H1 (cell line): ENCODE results near the gene KIF26A. TPM values are rescaled to one million over a fixed set of nuclear protein-coding genes. Genes with fewer than 3 reads are reported as not detected.

ENCODE experiments used
- GTF2F1 ChIP-seq: IDR thresholded peaks from 2 replicates; pipeline ENCODE4 v1.6.1; 2012; ENCODE audit warnings: low read depth, low read length, improper control_type of control experiment, borderline replicate concordance
- NANOG ChIP-seq: IDR thresholded peaks from 2 replicates; pipeline ENCODE4 v1.6.1; 2011; ENCODE audit warnings: low read length, low read depth, mild to moderate bottlenecking, inconsistent platforms; ENCODE audit not compliant: insufficient read depth, poor library complexity, severe bottlenecking
- POLR2AphosphoS5 ChIP-seq: IDR thresholded peaks from 2 replicates; pipeline ENCODE4 v1.6.1; 2011; ENCODE audit warnings: low read depth, low read length
- polyA plus RNA-seq, 7 experiments: library from polyadenylated mRNA; depleted of rRNA in 3 of 7; stranded (reverse) in 5 of 7; unstranded in 2 of 7; fragments of >200 nt in 5 of 7; fragments of 200-250 nt in 2 of 7; gene quantifications; 1 replicate in 5 of 7; 2 replicates in 1 of 7; 4 replicates in 1 of 7; pipeline versions ENCODE4 v1.2.1 to v1.2.3, GENCODE V29; 2011 to 2013; ENCODE audit warnings: missing spikeins in 2 of 7, mixed read lengths in 2 of 7
- total RNA-seq: library from RNA; stranded (reverse); fragmentation: NEBNext Ultra II Directional; extraction: Animal tissue kit (Norgen Biotek cat#: 25700); gene quantifications from 2 replicates; pipeline ENCODE4 v1.2.1, GENCODE V29; 2021

KIF26A gene
- total and polyA plus RNA-seq, 2 of the 8 experiments (the other 6 are each of a cell fraction or from before 2014, with no cell fraction given), result 11.5 to 41.6 TPM

GRCh38 chr14:104192883-104193245, 54.5 kb downstream of the KIF26A start (continued):
- TF ChIP-seq NANOG (no peak), POLR2AphosphoS5 (no peak), GTF2F1 (no peak)
